Measurements from ENCODE around the gene ANKRD12. TPM values are rescaled to one million over a fixed set of nuclear protein-coding genes. Genes with fewer than 3 reads are reported as not detected.
"Not testable (repeated sequence)": the region's sequence is repeated elsewhere in the genome, so short reads cannot be mapped to it uniquely, and the experiment has no call there.

ANKRD12 gene
- total RNA-seq, 1 experiment from 2014 or later: 30.7 TPM

DNA sequence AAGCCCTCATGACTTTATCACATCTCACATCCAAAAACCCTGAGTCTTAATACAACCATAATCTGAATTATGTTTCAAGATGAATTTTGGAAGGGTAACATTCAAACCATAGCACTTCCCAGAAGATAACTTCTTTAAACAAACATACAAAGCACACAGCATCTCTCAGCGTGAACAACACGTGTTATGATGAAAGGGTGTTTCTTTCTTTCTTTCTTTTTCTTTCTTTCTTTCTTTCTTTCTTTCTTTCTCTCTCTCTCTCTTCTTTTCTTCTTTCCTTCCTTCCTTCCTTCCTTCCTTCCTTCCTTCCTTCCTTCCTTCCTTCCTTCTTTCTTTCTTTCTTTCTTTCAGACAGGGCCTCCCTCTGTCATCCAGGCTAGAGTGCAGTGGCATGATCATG lies 47.9 kb upstream of the ANKRD12 start:
- intact Hi-C loops (cut with micrococcal nuclease; ENCODE audit: unreplicated experiment); BruUV-seq (replicated peaks); H3K9me3 ChIP-seq (ENCODE audit: control insufficient read depth, insufficient read depth, low read depth, low read length); H3K27me3 ChIP-seq (ENCODE audit: control insufficient read depth, insufficient read depth, low read length); H3K27ac ChIP-seq (ENCODE audit: low read length); H3K4me1 ChIP-seq (ENCODE audit: control insufficient read depth, insufficient read depth, low read length); H3K36me3 ChIP-seq (ENCODE audit: control insufficient read depth, insufficient read depth, low read length); in situ Hi-C loops (cut with HindIII; ENCODE audit: low pct_unique_long_range_greater_than_20kb, low sequenced_read_pairs); H3K4me3 ChIP-seq (ENCODE audit: low read depth in 2 of 2, low read length in 2 of 2); CTCF ChIA-PET; ATAC-seq; DNase-seq (ENCODE audit: low read depth, low spot score); POLR2A ChIA-PET: not testable (repeated sequence)

DNA sequence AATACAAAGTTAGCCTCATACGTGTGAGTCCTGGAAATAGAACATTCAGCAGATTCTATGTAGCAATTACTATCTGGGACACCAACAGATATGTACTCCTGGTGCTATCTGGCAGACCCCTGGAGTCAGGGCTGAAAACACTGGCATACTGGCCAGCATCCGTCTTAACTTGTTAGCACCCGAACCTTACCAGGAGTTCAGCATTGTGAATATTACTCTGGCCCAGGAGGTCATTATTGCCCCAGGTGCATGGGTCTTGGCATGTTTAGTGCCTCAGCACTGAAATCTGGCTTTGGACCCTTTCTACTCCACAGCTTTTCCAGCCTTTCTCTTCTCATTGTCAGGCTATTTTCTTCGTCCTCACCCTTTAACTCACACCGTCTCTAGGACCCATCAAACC lies 46.0 kb upstream of the ANKRD12 start:
- ChIA-PET POLR2A (no interaction called here), CTCF (interaction anchor here (0.6 kb wide), 1 partner anchor 215 kb away, joined by 3 read pairs; no protein-coding TSS in a partner anchor)
- TF ChIP-seq SIN3A (IDR thresholded peaks at IDR 0.05; ENCODE audit: borderline replicate concordance, insufficient read depth, low read depth, low read length): no peak
- TF ChIP-seq, protein P1, sequence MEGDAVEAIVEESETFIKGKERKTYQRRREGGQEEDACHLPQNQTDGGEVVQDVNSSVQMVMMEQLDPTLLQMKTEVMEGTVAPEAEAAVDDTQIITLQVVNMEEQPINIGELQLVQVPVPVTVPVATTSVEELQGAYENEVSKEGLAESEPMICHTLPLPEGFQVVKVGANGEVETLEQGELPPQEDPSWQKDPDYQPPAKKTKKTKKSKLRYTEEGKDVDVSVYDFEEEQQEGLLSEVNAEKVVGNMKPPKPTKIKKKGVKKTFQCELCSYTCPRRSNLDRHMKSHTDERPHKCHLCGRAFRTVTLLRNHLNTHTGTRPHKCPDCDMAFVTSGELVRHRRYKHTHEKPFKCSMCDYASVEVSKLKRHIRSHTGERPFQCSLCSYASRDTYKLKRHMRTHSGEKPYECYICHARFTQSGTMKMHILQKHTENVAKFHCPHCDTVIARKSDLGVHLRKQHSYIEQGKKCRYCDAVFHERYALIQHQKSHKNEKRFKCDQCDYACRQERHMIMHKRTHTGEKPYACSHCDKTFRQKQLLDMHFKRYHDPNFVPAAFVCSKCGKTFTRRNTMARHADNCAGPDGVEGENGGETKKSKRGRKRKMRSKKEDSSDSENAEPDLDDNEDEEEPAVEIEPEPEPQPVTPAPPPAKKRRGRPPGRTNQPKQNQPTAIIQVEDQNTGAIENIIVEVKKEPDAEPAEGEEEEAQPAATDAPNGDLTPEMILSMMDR (IDR thresholded peaks at IDR 0.05): no peak
- no peaks in the 10 kb centered on the region for H3K27me3 ChIP-seq (ENCODE audit: control insufficient read depth, insufficient read depth, low read length)
- peaks cover 5% of the 10 kb centered on the region for H3K4me1 ChIP-seq (ENCODE audit: control insufficient read depth, insufficient read depth, low read length)
- in situ Hi-C loops (cut with HindIII; ENCODE audit: low pct_unique_long_range_greater_than_20kb, low sequenced_read_pairs) (no loop called here), intact Hi-C loops (cut with micrococcal nuclease; ENCODE audit: unreplicated experiment) (no loop called here)
- no peaks in the 10 kb centered on the region for H3K9me3 ChIP-seq (ENCODE audit: control insufficient read depth, insufficient read depth, low read depth, low read length)
- no peak for ATAC-seq
- no TSS peak for BruUV-seq (replicated peaks)
- no peaks in the 10 kb centered on the region for H3K36me3 ChIP-seq (ENCODE audit: control insufficient read depth, insufficient read depth, low read length)
- H3K27ac ChIP-seq (ENCODE audit: low read length): no peak overlapping the region
- no peak overlapping the region for H3K4me3 ChIP-seq (ENCODE audit: low read depth in 2 of 2, low read length in 2 of 2)
- DNase-seq (ENCODE audit: low read depth, low spot score): no peak

DNA sequence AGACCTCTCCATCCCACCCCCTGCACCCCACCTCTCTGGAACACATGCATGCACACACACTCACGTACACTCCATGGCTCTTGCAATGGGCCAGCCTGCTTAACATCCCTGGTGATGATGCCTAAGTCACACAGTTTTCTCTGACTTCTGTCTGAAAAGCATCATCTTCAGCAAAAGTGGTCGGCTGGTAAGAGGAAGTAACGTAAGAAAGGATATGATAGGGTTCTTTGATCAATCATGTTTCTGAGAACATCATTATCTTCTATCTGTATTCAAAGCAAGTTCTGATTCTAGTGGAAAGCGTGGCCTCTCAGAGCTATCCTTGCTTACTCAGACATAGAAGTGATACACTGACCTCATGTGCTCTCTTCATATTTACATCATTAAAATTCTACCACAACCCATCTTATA lies 45.5 kb upstream of the ANKRD12 start:
- in situ Hi-C loops (cut with HindIII; ENCODE audit: low pct_unique_long_range_greater_than_20kb, low sequenced_read_pairs) (no loop called here), intact Hi-C loops (cut with micrococcal nuclease; ENCODE audit: unreplicated experiment) (no loop called here)
- peaks cover 5% of the 10 kb centered on the region for H3K4me1 ChIP-seq (ENCODE audit: control insufficient read depth, insufficient read depth, low read length)
- ATAC-seq: no peak
- no peak for DNase-seq (ENCODE audit: low read depth, low spot score)
- H3K4me3 ChIP-seq (ENCODE audit: low read depth in 2 of 2, low read length in 2 of 2): no peak overlapping the region
- ChIA-PET POLR2A (no interaction called here), CTCF (no interaction called here)
- H3K36me3 ChIP-seq (ENCODE audit: control insufficient read depth, insufficient read depth, low read length): no peaks in the 10 kb centered on the region
- no peak overlapping the region for H3K27ac ChIP-seq (ENCODE audit: low read length)
- TF ChIP-seq TCF7L2 (IDR thresholded peaks at IDR 0.05; ENCODE audit: low read depth, low read length) (no peak), POLR2AphosphoS5 (IDR thresholded peaks at IDR 0.05; ENCODE audit: low read depth, low read length) (no peak), SIN3A (IDR thresholded peaks at IDR 0.05; ENCODE audit: borderline replicate concordance, insufficient read depth, low read depth, low read length) (no peak)
- TF ChIP-seq, protein P1 (IDR thresholded peaks at IDR 0.05): no peak
- TF ChIP-seq, protein P2, sequence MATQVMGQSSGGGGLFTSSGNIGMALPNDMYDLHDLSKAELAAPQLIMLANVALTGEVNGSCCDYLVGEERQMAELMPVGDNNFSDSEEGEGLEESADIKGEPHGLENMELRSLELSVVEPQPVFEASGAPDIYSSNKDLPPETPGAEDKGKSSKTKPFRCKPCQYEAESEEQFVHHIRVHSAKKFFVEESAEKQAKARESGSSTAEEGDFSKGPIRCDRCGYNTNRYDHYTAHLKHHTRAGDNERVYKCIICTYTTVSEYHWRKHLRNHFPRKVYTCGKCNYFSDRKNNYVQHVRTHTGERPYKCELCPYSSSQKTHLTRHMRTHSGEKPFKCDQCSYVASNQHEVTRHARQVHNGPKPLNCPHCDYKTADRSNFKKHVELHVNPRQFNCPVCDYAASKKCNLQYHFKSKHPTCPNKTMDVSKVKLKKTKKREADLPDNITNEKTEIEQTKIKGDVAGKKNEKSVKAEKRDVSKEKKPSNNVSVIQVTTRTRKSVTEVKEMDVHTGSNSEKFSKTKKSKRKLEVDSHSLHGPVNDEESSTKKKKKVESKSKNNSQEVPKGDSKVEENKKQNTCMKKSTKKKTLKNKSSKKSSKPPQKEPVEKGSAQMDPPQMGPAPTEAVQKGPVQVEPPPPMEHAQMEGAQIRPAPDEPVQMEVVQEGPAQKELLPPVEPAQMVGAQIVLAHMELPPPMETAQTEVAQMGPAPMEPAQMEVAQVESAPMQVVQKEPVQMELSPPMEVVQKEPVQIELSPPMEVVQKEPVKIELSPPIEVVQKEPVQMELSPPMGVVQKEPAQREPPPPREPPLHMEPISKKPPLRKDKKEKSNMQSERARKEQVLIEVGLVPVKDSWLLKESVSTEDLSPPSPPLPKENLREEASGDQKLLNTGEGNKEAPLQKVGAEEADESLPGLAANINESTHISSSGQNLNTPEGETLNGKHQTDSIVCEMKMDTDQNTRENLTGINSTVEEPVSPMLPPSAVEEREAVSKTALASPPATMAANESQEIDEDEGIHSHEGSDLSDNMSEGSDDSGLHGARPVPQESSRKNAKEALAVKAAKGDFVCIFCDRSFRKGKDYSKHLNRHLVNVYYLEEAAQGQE (IDR thresholded peaks at IDR 0.05; ENCODE audit: insufficient read depth in 1 of 2, low read depth in 2 of 2, low read length in 1 of 2): no peak
- H3K9me3 ChIP-seq (ENCODE audit: control insufficient read depth, insufficient read depth, low read depth, low read length): no peaks in the 10 kb centered on the region
- H3K27me3 ChIP-seq (ENCODE audit: control insufficient read depth, insufficient read depth, low read length): no peaks in the 10 kb centered on the region
- BruUV-seq (replicated peaks): no TSS peak
